PC-3 (cell line): ENCODE measurements around the gene ABCB7. TPM values are rescaled to one million over a fixed set of nuclear protein-coding genes. Genes with fewer than 3 reads are reported as not detected.

Source experiments
- ATAC-seq: fragments of 200-7000 bp; cut with Tn5 transposase; 2 replicates; pipeline ENCODE4 v1.9.1; 2020; ENCODE audit warnings: mild to moderate bottlenecking, moderate library complexity
- BruUV-seq: library from RNA; stranded (reverse); fragments of 400-500 nt; replicated peaks from 2 replicates; lab custom pipeline; 2021; lab: Mats Ljungman, UMichigan
- CTCF ChIA-PET: fragments of 300-600 bp; sonication (Branson Sonifier 250); formaldehyde crosslinking; loops from one replicate; lab custom pipeline; 2022; ENCODE audit warnings: antibody characterized with exemption; lab: Charles Lee
- POLR2A ChIA-PET: fragments of 300-600 bp; sonication (Branson Sonifier 250); formaldehyde crosslinking; loops from one replicate; lab custom pipeline; 2022; ENCODE audit warnings: antibody characterized with exemption; ENCODE audit not compliant: unreplicated experiment; lab: Charles Lee
- DNase-seq: peaks from one replicate; pipeline ENCODE4 v3.0.0-alpha.2; 2015
- H2AFZ ChIP-seq: fragments of 300-600 bp; sonication (generic); 2 replicates; pipeline ENCODE4 v1.6.0; 2016; ENCODE audit warnings: antibody characterized with exemption, low read length
- H3F3A ChIP-seq: fragments of 300-600 bp; sonication (generic); one replicate; pipeline ENCODE4 v1.6.0; 2017; ENCODE audit warnings: antibody characterized with exemption, low read length, control low read depth, mild to moderate bottlenecking; ENCODE audit not compliant: unreplicated experiment
- H3K27ac ChIP-seq: fragments of 300-600 bp; sonication (generic); 2 replicates; pipeline ENCODE4 v1.5.1; 2016; ENCODE audit warnings: mild to moderate bottlenecking, low read length
- H3K27me3 ChIP-seq: fragments of 300-600 bp; sonication (generic); 2 replicates; pipeline ENCODE4 v1.6.1; 2016; ENCODE audit warnings: low read length, mixed read lengths
- H3K36me3 ChIP-seq: fragments of 300-600 bp; sonication (generic); 2 replicates; pipeline ENCODE4 v1.6.1; 2016; ENCODE audit warnings: low read depth, mixed run types, low read length, mixed read lengths
- H3K4me1 ChIP-seq: fragments of 300-600 bp; sonication (generic); 2 replicates; pipeline ENCODE4 v1.5.1; 2016; ENCODE audit warnings: low read length; ENCODE audit not compliant: insufficient read depth
- H3K4me2 ChIP-seq: fragments of 300-600 bp; sonication (generic); 2 replicates; pipeline ENCODE4 v1.6.0; 2016; ENCODE audit warnings: low read length
- H3K4me3 ChIP-seq: fragments of 300-600 bp; sonication (generic); 2 replicates; pipeline ENCODE4 v1.5.1; 2016; ENCODE audit warnings: mild to moderate bottlenecking, low read length, mixed read lengths
- H3K79me2 ChIP-seq: fragments of 300-600 bp; sonication (generic); 2 replicates; pipeline ENCODE4 v1.6.1; 2017; ENCODE audit warnings: low read length, mixed read lengths
- H3K9ac ChIP-seq: fragments of 300-600 bp; sonication (generic); 2 replicates; pipeline ENCODE4 v1.6.0; 2016; ENCODE audit warnings: mild to moderate bottlenecking, low read length
- H3K9me2 ChIP-seq: fragments of 300-600 bp; sonication (generic); replicated peaks from 2 replicates; pipeline ENCODE4 v1.6.1; 2016; ENCODE audit warnings: mixed run types, low read length, mixed read lengths
- H3K9me3 ChIP-seq: fragments of 300-600 bp; sonication (generic); 2 replicates; pipeline ENCODE4 v1.6.1; 2016; ENCODE audit warnings: low read length, mixed read lengths
- H4K20me1 ChIP-seq: fragments of 300-600 bp; sonication (generic); 2 replicates; pipeline ENCODE4 v1.6.1; 2016; ENCODE audit warnings: low read length, mixed read lengths
- CTCF ChIP-seq: fragments of 300-600 bp; sonication (generic); conservative IDR thresholded peaks from 2 replicates; pipeline ENCODE4 v1.5.1; 2017; ENCODE audit warnings: antibody characterized with exemption, low read depth, mild to moderate bottlenecking, low read length
- EZH2 ChIP-seq: fragments of 300-600 bp; sonication (generic); IDR thresholded peaks from one replicate; pipeline ENCODE4 v1.6.1; 2017; ENCODE audit warnings: antibody characterized with exemption, mild to moderate bottlenecking, low read length; ENCODE audit not compliant: unreplicated experiment
- EZH2phosphoT487 ChIP-seq: fragments of 300-600 bp; sonication (generic); IDR thresholded peaks from 2 replicates; pipeline ENCODE4 v1.6.1; 2018; ENCODE audit warnings: mild to moderate bottlenecking, antibody characterized with exemption, low read length, borderline replicate concordance
- intact Hi-C: fragments of 100-400 bp; cut with micrococcal nuclease; formaldehyde crosslinking; loops from 2 replicates; pipeline ENCODE4 v1.9.0; 2023
- total RNA-seq: library from RNA; depleted of rRNA; stranded (reverse); fragments of >200 nt; gene quantifications from 2 replicates; pipeline ENCODE4 v1.2.3, GENCODE V29; 2014

ABCB7 gene
- total RNA-seq, 1 experiment from 2014 or later, result 34.6 TPM

DNA sequence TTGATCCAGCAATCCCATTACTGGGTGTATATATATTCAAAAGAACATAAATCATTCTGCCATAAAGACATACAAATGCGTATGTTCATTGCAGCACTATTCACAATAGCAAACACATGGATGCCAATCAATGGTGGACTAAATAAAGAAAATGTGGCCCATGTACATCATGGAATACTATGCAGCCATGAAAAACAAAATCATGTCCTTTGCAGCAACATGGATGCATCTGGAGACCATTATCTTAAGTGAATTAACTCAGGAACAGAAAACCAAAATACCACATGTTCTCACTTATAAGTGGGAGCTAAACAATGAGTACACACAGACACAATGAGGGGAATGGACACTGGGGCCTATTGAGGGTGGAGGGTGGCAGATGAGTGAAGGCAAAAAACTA is 81.6 kb downstream of the ABCB7 start:
- H3K4me1 ChIP-seq, result 0 out of 2 replicates have a peak, but pooled peaks cover 7% of the 10 kb centered on the region
- intact Hi-C loops, result no loop called here
- H3K9me2 ChIP-seq, result no peaks in the 10 kb centered on the region
- DNase-seq, result no peak
- no peak overlapping the region for H3K27ac ChIP-seq
- H3K9ac ChIP-seq, result no peak overlapping the region
- H2AFZ ChIP-seq, result no peak overlapping the region
- no peak for ATAC-seq
- H3F3A ChIP-seq, result no peaks in the 10 kb centered on the region
- no peaks in the 10 kb centered on the region for H3K27me3 ChIP-seq
- POLR2A ChIA-PET, result no interaction called here
- TF ChIP-seq EZH2 (no peak), EZH2phosphoT487 (no peak), CTCF (no peak)
- no peak overlapping the region for H3K4me3 ChIP-seq
- no peaks in the 10 kb centered on the region for H3K9me3 ChIP-seq
- no TSS peak for BruUV-seq
- H3K79me2 ChIP-seq, result no peaks in the 10 kb centered on the region
- CTCF ChIA-PET, result no interaction called here
- H4K20me1 ChIP-seq, result no peaks in the 10 kb centered on the region
- no peak overlapping the region for H3K4me2 ChIP-seq
- no peaks in the 10 kb centered on the region for H3K36me3 ChIP-seq

DNA sequence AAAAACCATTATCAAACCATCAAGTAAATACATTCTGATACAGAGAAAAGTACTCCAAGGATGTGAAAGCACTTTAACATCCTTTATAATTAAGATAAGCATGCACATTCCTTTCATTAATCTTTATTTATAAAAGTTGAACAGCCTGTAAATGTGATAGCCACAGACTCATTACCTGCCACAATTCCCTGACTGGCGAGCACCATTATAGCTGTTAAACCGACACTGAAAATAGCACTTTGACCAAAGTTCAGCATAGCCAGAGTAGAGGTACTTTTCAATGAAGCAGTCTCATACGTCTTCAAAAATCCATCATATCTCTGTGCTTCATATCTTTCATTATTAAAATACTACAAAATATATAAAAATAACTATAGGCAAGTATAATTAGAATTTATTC is 84.7 kb downstream of the ABCB7 start:
- 0 out of 2 replicates have a peak, but pooled peaks cover 7% of the 10 kb centered on the region for H3K4me1 ChIP-seq
- no peaks in the 10 kb centered on the region for H3K36me3 ChIP-seq
- H3F3A ChIP-seq, result no peaks in the 10 kb centered on the region
- TF ChIP-seq EZH2, result no peak
- no peak for TF ChIP-seq CTCF
- TF ChIP-seq EZH2phosphoT487, result no peak
- H3K4me3 ChIP-seq, result no peak overlapping the region
- no peak overlapping the region for H2AFZ ChIP-seq
- intact Hi-C loops, result no loop called here
- CTCF ChIA-PET, result no interaction called here
- POLR2A ChIA-PET, result no interaction called here
- H3K9me3 ChIP-seq, result no peaks in the 10 kb centered on the region
- H3K27me3 ChIP-seq, result no peaks in the 10 kb centered on the region
- BruUV-seq, result no TSS peak
- no peak overlapping the region for H3K4me2 ChIP-seq
- no peaks in the 10 kb centered on the region for H3K79me2 ChIP-seq
- no peak for DNase-seq
- no peak overlapping the region for H3K9ac ChIP-seq
- no peak for ATAC-seq
- no peaks in the 10 kb centered on the region for H3K9me2 ChIP-seq
- no peak overlapping the region for H3K27ac ChIP-seq
- H4K20me1 ChIP-seq, result no peaks in the 10 kb centered on the region

GRCh38 chrX:75067931-75068330 is 88.2 kb downstream of the ABCB7 start:
- Histone ChIP-seq H3K36me3 (no peaks in the 10 kb centered on the region), H4K20me1 (no peaks in the 10 kb centered on the region), H2AFZ (no peak overlapping the region), H3K4me2 (no peak overlapping the region), H3K79me2 (no peaks in the 10 kb centered on the region), H3K4me3 (no peak overlapping the region), H3K9me2 (no peaks in the 10 kb centered on the region), H3K27ac (no peak overlapping the region), H3K9ac (no peak overlapping the region), H3F3A (no peaks in the 10 kb centered on the region), H3K4me1 (no peaks in the 10 kb centered on the region), H3K27me3 (no peaks in the 10 kb centered on the region), H3K9me3 (no peaks in the 10 kb centered on the region)
- peak; percentile 14 for DNase-seq
- ChIA-PET CTCF (no interaction called here), POLR2A (no interaction called here)
- ATAC-seq, result no peak
- TF ChIP-seq EZH2 (no peak), EZH2phosphoT487 (no peak), CTCF (no peak)
- intact Hi-C loops, result no loop called here
- BruUV-seq, result no TSS peak
